HG02759 (cell line): ENCODE results near the gene HDLBP.
"Not testable (repeated sequence)": the region's sequence is repeated elsewhere in the genome, so short reads cannot be mapped to it uniquely, and the experiment has no call there.

Source experiments
- ATAC-seq: cut with Tn5 transposase; IDR thresholded peaks from one replicate; pipeline ENCODE4 v1.9.1; 2021; ENCODE audit warnings: mild to moderate bottlenecking, moderate library complexity; ENCODE audit not compliant: unreplicated experiment

Gene HDLBP

DNA sequence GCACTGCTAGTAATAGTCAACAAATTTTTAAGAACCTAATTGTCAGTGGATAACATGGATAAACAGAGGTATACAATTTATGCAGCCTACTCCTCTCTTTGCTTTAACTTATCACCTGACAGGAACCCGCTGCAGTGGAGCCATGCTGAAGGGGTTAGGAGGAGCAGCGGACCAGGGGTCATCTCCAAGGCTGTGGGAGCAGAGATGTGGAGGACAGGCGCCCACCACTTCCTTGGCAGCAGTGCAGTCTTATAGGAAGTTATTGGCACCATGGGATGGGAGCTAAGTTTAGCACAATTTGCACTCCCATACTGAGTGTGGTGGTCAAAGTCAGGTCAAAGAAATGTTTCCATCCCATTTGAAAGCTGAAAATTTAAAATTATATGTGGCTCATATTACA, 35.6 kb downstream of the HDLBP start:
- no peak for ATAC-seq

DNA sequence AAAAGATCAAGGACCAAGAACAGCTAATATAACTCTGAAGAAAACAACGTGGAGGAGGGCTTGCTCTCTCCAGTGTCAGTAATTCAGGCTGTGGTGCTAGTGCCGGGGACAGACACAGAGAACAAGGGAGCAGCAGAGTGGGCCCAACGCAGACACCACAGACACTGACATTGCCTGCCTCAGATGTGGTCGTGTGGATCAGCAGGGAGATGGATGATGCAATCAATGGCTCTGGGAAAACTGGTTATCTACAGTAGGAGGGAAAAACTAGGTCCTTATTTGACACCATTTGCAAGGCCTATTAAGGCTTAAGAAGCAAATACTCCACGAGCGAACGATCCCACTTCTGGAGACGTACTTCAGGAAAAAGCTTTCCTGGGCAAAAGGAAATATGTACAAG, 36.1 kb downstream of the HDLBP start:
- no peak for ATAC-seq

DNA sequence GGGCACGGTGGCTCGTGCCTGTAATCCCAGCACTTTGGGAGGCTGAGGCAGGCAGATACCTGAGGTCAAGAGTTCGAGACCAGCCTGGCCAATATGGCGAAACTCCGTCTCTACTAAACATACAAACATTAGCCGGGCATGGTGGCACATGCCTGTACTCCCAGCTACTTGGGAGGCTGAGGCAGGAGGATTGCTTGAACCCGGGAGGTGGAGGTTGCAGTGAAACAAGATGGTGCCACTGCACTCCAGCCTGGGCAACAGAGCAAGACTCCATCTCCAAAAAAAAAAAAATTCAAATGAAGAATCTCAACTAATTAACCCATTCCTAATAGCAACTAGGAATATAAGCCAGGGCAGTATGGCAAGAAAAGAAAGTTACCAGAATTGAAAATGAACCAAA, 37.2 kb downstream of the HDLBP start:
- not testable (repeated sequence) for ATAC-seq

GRCh38 chr2:241275910-241276309, 39.6 kb downstream of the HDLBP start:
- ATAC-seq: no peak

DNA sequence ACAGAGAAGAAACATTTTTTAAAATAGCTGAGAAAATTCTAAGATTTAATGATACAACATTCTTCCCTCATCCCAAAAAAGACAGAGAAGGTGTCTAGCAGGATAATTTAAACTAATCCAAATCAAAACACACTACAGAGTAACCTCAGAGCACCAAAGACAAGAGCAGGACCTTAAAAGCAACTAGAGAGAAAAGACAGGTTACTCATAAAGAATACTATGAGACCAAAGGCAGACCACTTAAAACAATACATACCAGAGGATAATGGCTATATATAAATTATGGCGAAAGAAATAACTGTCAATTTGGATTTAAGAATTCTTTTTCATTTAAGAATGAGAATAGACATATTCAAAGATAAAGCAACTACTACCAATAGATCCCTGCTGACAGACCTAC, 40.0 kb downstream of the HDLBP start:
- no peak for ATAC-seq

GRCh38 chr2:241274127-241274526, 41.3 kb downstream of the HDLBP start:
- ATAC-seq: no peak

DNA sequence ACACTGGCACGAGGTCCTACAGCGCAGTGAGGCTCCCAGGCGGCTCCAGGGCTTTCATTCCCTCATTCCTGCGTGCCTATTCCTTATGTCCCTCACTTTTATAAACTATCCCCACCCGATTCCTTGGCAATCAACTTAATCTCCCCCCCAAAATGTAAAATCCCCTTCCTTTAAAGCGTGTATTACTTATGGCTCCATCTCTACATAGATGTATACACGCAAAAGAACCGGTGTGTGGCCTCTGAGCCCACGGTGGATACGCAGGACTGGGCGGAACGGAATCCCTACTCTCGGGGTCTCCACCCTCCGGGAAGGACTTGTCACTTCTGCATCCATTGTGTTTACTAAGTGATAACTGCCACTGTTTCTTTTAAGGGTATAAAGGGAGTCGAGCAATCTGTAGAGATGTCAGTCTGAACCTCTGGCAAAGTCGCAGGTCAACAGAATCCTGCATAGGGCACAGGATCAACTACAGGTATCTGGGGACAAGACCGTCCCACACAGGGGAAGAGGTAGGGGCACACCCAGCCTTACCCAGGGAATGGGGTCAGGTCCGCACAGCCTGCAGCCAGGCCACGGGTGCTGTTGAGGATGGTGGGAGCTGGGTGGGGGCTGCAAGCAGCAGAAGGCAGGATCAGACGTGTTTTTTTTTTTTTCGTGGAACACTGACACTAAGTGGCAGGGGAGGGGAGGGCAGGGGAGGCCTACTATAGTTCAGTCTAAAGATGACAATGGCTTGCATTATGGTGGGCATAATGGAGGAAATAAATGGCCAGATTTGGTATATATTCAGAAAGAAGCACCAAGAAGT, 42.1 kb downstream of the HDLBP start:
- no peak for ATAC-seq

- peak; percentile 71 for ATAC-seq
Observed at GRCh38 chr2:241272303-241273209, 42.9 kb downstream of the HDLBP start.

- peak; percentile 63 for ATAC-seq
Observed at GRCh38 chr2:241271706-241272302, 43.7 kb downstream of the HDLBP start.

DNA sequence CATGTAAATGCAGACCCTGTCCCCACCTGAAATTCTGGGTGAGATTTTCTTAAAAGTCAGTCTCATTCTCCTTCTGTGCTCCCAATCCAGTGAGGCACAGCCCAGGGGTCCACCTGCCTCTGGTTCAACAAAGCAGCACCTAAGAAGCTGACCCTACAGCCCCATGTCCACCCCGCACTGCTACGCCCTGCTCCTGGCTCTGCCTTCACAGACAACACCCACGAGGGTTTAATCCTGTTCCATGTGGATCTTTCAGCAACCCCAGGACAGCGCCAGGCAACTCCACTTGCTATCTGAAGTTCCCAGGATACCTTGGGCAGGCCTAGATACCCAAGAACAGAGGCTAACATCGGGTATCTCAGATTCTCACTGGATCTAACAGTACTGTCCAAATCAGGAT, 44.9 kb downstream of the HDLBP start:
- no peak for ATAC-seq

DNA sequence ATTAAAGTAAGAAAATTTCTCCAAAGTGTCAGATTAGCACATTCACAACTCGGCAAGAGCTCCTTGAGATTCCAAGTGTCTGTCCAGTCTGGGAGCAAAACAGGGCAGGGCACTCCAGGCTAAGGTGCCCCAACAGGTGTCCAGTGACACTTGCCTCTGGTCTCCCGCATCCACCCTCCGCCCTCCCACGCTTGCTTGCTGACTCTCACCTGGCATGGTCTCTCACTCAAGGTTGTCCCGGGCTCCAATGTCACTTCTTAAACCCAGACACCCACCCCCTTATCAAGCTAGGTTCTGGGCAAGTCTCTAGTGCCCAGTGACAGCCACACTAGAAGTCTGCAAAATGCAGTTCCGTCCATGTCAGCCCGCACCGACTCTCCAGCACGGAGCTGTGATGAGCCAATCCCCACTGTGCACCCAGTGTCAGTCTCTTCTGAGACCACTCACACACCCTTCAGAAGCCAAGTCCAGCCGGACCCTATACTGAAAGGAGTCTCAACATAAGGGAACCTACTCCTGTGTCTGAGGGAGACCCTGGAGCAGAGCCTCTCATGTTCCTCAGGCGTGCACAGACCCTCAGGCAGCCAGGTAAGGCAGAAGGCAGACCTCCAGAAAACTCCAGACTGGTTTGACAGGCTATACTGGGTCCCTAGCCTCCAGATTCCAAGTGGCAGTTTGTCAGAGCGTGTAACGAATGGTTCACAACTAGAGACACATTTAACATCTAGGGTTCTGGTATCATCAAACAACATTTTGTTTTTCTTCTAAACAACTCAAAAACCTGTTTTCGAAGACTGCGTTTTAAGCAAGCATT, 45.6 kb downstream of the HDLBP start:
- no peak for ATAC-seq

DNA sequence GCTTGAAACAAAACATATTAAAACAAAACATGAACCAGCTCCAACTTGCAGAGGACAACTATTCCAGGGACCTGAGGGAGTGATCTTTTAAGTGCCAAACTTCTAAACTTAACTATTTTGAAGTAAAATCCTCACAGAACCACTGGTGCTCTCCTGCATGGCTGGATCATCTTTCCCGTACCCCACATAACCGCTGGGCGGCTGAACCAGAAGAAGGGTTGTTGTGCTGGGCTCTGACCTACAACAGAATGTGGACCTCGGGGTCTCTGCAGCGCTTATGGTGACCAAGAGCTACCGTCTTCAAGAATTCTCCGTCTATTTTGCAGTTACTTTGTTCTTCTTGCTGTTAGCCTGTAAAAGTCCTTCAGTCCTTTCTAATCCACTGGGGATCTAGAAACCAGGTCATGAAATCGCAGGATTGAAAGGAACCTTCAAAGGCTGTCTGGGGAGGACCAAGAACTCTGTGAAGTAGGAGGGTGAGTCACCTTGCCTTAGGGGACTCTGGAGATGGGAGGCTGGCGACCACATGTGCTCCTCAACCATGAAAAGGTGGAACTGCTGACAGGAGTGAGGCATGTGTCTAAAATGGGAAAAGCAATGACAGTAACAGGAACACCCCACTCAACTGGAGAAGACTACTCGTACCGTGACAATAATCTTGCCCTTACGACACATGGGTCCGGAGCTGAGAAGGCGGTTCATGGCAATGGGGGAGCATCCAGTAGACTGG, 46.6 kb downstream of the HDLBP start:
- no peak for ATAC-seq

DNA sequence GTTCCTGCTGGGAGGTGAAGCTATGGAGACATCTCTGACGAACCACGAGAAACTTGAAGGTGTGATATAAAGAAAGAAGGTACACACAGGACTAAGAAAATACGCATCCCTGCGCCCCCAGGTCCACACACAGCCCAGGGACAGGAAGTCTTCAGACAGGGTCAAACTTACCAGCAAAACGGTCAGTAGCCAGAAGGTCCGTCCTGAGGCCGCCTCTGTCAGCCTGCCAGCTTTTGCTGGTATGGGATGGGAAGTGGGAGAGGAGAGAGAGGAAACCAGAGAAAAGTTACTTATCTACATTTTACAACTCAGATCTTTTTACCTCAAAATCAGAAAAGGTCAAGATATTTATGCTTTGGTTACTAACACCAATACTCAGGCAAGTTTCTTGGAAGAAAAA, 47.2 kb downstream of the HDLBP start:
- ATAC-seq: no peak

DNA sequence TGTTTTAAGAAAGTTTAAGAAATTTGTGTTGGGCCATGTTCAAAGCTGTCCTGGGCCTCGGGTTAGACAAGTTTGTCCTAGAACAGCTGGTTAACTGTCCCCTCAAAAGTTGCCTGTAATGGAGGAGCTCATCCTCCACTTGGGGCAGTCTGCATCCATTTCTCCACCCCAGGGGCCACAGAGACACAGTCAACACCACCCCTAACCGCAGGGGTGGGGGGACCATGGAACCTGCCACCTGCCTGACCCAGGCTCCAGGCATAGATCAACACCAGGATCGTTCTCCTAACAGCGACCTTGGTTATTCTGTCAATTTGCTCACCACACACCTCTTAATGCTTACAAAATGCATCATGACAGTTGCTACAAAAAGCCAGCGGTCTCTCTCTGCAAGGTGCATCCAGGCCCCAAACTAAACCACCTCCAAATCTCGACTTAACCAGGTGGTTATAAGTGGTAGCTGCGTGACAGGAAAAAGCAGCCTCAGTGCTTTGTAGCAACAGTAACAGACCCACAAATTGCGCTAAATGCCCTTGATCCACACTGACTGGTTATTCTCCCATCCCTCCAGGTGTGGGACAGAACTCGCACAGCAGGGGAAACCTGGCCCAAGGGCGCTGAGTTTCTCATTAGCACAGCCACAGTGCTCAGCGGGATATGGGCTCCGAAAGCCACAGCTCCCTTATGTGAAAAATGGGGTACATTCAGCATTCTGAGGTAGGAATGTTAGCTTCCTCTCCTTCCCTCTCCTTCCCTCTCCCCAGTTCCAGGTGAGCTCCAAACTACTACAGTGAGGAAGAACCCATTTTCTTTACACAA, 48.0 kb downstream of the HDLBP start:
- ATAC-seq: no peak

GRCh38 chr2:241265506-241265905, 50.0 kb downstream of the HDLBP start:
- no peak for ATAC-seq

DNA sequence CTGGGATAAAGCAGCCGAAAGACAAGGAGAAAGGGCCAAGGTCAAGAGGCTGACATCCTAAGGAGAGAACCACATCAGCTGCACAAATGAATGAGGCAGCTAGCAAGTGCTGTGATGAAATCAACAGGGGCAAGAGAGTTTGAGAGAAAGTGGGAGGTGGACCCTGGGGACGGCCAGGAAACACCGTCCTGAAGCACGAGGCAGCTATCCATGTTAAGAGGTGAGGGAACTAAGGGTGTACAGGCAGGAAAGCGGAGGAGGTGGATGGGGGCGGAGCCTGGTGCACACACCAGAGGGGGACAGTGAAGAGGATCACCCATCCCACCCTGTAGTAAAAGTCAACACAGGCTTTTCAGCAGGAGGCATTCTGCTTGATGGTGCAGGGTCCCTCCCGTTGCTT, 52.4 kb downstream of the HDLBP start:
- no peak for ATAC-seq

GRCh38 chr2:241261628-241262027, 53.8 kb downstream of the HDLBP start:
- ATAC-seq: no peak

- ATAC-seq: no peak
Observed at GRCh38 chr2:241260911-241261310, 54.6 kb downstream of the HDLBP start.
